HuH-7 (cell line): ENCODE measurements around the gene CST4.
"Not testable (repeated sequence)": the region's sequence is repeated elsewhere in the genome, so short reads cannot be mapped to it uniquely, and the experiment has no call there.

Experiments
- DNase-seq: peaks from one replicate; pipeline ENCODE4 v3.0.0; 2011; ENCODE audit warnings: low spot score

The CST4 gene

GRCh38 chr20:23688684-23689398 is at the start of gene CST4:
Gene CST4, minus strand, starts transcription at chr20:23689038. Its CDS starts 69 bp downstream, at chr20:23688969.
- DNase-seq = not testable (repeated sequence)

DNA sequence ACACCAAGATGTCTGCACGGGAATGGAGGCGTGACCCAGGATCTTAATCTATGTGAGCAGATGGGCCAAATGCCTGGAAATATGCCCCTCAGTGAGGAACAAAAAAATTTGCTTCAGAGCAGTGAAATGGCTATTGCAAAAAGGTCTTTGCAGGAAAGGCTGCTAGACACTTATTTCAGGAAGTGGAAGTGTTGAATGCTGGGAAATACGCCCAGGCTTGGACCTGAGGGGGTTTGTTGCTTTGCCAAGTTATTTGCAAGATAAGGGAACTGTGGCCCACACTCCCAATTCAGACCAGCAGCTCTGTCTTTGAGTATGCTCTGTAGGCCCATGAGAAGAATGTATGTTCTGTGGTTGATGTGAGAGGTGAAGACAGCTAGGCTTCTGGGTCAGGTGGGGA is 46.6 kb upstream of the CST4 start:
- DNase-seq = not testable (repeated sequence)

DNA sequence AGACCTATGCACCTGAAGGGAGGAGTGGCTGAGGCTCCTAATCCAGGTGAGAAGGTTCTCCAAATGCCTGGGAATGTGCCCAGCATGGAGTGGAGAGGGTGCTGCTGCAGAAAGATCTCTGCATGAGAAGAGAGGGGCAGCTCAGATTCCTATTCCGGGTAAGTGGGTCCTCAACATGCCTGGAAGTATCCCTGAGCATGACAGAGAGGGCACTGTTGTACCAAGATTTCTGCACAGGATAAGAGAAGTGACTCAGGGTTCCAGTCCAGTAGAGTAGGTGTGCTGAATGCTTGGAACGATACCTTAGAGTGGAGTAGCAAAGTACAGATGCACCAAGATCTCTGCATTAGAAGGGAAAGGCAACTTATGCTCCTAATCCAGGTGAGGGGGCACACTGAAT is 46.1 kb upstream of the CST4 start:
- DNase-seq = not testable (repeated sequence)

GRCh38 chr20:23734440-23734839 is 45.6 kb upstream of the CST4 start:
- not testable (repeated sequence) for DNase-seq

DNA sequence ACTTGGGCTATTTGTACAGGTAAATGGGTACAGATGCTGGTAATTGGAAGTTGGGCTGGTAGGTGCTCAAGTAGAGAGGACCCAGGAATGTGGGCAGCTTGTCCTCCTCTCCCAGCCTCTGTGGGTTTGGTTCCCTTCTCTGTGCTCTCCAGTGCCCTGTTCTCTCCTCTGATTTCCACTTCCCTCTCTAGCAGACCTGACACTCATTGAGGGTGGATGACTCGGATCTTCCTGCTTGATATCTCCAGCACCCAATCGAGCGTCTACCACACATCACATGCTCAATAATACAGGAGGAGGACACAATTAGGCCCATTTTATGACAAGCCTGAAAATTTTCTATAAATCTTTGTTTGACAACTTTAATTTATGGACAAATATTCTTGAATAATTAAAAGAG is 38.2 kb upstream of the CST4 start:
- no peak for DNase-seq

GRCh38 chr20:23725102-23725501 is 36.3 kb upstream of the CST4 start:
- no peak for DNase-seq

DNA sequence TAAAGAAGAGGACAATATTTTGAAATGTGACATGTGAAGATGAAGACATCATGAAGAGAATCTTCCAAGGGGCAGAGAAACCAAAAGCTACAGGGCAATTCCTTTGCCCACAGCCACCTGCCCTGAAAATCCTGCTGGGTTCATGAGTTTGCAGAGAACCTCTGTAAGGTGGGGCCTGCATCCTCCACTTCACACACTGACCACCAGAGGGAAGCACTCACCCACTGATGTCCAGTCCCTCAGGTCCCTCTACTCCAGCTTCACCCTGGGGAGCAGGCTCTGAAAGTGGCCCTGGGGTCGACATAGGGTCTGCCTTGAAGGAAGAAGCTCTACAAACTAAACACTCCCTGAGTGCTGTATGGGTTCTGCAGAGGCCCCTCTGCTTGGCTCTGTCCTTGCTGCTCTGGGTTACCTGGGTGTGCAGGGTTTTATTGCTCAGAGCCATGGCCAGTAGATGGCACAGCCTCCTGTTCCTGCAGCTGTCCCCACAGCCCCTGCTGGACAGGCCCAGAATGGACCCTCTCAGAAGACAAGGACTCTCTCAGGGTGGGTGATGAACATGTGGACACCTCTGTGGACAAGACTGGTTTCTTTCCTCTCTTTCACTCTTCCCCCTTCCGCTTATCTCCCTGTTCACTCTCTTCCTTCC is 34.9 kb upstream of the CST4 start:
- DNase-seq = not testable (repeated sequence)

DNA sequence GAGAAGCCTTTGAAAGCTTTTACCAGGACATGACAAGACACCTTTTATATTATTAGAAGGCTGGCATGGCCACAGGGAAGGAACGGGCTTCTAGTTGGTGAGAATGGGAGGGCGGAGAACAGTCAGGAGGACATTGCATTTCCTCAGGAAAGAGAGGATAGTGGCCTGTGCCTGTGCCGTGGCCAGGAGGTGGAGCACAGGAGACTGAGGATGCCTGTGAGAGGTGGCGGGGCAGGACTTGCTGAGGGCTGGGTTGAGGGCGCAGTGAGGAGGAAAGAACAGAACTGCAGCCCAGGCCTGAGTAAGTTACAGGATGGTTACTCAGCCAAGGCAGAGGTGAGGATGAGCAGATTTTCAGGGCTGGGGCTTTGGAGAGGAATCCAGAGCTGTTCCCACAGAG is 34.0 kb upstream of the CST4 start:
- not testable (repeated sequence) for DNase-seq

DNA sequence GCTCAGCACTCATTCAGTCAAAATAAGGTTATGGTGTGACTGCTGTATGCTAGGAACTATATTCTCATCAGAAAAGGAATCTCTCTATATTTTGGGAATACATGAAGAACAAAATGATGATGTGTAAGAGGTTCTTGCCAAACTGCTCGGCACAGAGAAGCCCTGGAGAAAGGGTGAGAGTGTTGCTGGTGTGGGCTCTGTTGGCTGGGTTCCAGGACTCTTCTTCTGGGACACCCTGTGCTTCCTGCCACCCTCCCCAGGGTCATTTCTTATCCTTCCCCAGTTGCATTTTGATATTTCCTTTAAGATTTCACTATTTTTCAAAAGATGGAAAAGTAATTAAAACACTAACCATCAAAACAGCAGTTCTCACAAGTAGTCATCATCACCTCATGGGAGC is 33.1 kb upstream of the CST4 start:
- no peak for DNase-seq

DNA sequence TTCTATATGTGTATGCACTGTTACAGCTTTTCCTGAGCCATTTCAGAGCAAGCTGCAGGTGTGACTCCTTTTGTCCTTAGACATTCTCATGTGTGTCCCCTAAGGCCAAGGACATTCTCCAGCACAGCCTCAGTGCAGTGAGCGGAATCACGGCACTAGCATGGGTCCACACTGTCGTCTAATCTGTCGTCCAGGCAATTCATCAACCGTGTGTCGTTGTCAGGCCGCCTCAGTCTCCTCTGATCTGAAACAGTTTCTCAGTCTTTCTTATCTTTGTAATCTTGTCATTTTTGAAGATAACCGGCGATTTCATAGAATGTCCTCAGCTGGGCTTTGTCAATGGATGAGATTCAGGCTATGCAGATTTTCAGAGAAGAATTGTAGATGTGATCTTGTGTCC is 30.5 kb upstream of the CST4 start:
- DNase-seq = not testable (repeated sequence)

DNA sequence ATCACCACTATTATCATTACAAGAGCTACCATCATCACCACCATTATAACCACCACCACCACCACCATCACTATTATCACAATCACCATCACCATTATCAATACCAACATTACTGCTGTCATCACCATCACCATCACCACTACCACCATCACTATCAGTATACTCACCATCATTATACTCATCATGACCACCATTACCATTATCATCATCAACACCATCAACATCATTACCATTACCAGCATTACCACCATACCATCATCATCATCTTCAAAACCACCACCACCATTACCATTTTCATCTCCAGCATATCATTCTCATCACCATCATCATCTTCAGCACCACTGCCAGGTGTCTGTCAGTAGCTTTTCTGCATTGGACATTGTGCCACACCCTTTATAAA is 22.9 kb upstream of the CST4 start:
- DNase-seq = not testable (repeated sequence)

DNA sequence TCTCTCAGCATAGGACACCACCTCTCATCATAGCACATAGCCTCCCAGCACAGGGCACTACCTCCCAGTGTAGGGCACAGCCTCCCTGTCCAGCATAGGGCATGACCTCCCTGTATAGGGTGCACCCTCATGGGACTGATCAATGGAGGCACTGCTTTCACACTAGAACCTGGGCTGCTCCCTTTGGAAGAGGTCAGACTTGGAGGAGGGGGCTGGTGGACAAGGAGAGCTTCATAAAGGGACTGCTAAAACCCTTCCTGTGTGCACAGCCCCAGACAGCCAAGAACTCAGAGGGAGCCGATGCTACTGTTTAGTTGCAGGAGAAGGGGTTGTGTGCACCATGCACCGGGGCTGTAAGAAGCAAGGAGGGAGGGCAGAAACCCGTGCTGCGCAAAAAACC is 21.9 kb upstream of the CST4 start:
- no peak for DNase-seq

DNA sequence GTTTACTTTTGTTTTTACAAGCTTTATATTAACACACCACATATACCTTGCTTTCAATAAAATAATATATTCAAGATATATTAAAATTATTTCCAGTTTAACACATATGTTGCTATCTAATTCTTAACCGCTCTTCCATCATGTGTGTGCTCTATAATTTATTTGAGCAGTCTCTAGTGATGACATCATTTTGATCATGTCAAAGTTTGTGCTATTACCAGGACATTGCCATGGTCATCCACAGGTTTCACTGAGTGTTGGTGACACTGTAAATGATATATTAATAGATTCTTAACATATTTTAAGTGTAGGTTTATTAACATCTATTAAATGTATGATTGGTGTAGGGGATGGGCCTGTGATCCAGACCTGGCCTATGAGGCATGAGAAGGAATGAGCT is 17.1 kb upstream of the CST4 start:
- no peak for DNase-seq

DNA sequence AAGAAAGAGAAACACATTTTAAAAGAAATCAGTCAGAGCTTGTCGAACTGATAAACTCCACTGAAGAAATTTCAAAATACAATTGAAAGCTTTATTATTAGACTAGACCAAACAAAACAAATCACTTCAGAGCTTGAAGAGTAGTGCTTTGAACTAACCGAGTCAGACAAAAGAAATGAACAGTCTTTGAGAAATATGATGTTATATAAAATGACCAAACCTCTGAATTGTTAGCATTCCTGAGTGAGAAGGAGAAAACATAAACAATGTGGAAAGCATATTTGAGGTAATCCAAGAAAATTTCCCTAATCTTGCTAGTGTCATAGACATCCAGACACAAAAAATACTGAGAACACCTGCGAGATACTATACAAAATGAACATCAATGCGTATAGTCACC is 13.2 kb upstream of the CST4 start:
- DNase-seq = no peak

- no peak for DNase-seq
Observed at GRCh38 chr20:23700931-23701330, 12.1 kb upstream of the CST4 start.

GRCh38 chr20:23697947-23698346 is 9.1 kb upstream of the CST4 start:
- no peak for DNase-seq

DNA sequence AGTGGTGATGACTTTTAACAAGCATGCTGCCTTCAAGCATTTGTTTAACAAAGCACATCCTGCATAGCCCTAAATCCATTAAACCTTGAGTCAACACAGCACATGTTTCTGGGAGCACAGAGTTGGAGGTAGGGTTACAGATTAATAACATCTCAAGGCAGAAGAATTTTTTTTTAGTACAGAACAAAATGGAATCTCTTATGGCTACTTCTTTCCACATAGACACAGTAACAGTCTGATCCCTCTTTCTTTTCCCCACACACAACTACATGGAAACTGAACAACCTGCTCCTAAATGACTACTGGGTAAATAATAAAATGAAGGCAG is 6.2 kb upstream of the CST4 start:
- DNase-seq = not testable (repeated sequence)

DNA sequence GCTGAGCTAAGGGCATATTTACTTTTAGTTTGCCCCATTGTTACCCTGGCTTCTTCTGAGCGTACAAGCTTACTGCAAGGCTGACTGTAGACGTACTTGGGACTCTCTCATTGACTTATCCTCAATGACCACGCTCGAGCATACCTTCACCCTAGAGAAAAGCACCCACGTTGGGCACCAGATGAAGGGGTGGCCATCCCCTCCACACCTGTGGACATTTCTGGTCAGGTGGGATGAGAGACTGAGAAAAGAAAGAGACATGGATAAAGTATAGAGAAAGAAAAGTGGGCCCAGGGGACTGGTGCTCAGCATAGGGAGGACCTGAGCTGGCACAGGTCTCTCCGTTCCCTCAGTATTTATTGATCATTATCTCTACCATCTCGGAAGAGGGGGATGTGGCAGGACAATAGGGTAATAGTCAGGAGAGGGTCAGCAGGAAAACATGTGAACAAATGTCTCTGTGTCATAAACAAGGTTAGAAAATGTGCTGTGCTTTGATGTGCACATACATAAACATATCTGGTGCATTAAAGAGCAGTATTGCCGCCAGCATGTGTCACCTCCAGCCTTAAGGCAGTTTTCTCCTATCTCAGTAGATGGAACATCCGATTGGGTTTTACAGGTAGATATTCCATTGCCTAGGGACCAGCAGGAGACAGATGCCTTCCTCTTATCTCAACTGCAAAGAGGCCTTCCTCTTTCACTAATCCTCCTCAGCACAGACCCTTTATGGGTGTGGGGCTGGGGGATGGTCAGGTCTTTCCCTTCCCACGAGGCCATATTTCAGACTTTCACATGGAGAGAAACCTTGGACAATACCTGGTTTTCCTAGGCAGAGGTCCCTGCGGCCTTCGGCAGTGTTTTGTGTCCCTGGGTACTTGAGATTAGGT is 5.6 kb upstream of the CST4 start:
- DNase-seq = not testable (repeated sequence)

DNA sequence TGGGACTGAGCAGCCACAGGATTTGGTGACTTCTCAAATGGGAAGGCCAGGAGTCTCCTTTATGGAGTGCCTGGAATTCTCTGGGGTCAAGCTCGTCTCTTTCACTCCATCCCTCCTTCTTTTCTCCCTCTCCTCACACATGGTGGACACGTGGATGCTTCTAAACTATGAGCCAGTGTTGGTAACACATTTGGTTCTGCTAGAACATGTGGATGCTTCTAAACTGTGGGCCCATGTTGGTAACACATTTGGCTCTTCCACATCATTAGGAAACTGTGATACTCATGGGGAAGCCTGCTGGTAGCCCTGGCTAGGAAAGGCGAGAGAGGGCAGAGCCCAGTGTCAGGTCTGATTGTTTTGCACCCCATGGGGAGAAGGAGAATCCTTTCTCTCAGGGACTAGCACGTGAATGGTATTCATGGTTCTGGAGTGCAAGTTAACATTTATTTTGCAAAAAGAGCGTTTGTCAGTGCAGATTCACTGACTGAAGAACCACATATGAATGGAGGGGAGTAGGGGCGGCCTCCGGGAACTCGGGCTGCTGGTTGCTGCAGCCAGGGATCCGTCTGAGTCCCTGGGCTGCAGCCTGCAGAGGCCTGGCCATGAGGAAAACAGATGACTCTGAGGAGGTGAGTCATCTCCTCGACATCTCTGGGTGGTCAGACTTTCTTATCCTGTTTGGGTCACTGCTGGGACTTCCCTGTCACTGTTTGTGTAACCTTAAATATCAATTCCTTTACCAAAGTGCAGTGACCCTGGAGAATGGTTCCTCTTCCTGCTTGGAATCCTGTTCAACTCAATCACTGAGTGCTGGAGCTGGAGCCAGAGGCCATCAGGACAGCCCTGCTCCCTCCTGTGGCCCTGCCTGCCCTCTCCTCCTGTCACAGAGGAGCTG is 4.1 kb upstream of the CST4 start:
- not testable (repeated sequence) for DNase-seq

DNA sequence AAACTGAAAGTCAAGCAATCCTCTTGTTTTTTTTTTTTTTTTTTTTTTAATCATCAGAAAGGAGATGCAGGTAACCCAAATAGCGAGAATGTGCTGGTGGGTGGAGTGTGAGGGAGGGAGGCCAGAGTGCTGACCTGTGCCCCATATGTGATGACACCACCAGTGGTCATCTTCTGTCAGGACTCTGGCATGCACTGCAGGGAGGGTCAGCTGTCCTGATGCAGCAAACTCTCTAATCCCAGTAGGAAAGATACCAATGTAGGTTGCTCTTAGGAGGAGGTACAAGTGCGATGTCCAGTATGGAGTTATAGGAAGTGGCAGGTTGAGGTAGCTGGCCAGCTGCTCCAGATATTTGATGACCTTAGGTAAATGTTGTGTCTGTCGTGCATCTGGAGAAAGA is 2.8 kb upstream of the CST4 start:
- DNase-seq = no peak

- no peak for DNase-seq
Observed at GRCh38 chr20:23690581-23690980, 1.7 kb upstream of the CST4 start.

DNA sequence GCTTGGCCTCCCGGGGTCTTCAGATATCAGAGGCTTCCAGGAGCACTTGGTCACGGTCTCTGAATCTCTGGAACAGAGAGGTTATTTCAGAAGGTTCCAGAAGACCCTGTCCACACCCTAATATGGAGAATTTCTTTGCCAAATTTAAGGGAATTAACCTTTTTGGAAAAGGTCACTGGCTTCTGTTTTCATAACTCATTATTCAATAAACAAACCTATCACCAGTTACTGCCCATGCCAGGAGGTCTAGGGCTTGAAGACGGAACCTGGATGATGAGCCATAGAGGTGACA is 507 bp upstream of the CST4 start:
- no peak for DNase-seq
